Embryonic facial prominence (tissue), 1 donor: Measurements from ENCODE around the gene TRIO.

Experiments used
- DNase-seq: peaks from one replicate; pipeline ENCODE4 v3.0.0-alpha.2; 2016; ENCODE audit errors: extremely low spot score

The TRIO gene

DNA sequence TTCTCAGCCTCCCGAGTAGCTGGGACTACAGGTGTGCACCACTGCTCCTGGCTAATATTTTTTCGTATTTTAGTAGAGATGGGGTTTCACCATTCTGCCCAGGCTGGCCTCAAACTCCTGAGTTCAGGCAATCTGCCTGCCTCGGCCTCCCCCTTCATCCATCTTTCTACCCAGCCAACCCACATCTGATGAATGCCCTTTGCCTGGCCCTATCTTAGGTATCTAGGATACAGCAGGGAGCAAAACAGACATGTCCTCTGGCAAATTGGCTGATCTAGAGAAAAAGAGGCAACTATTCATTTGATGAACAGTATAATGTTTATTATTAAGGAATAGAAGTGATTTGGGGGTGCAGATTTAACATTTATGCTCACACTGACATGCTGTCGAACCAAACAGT lies 123.0 kb downstream of the TRIO start:
- no peak for DNase-seq

DNA sequence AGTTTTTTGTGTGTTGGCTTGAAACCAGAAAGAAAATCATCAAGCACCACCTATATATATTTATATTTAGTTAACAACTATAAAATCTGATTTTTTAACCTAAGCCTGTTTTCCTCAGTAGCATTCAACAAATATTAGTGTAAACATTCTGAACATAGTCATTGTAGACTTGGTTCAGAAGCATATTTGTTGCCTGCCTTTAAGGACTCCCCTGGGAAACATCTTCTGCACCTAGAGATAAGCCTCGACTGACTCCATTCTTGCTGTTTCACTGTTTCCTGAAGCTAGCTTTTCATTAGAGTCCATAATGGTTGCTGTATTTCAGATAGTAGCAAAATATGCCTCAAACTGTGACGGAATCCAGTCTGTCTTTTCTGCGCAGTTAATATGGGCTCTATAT lies 123.5 kb downstream of the TRIO start:
- DNase-seq = no peak

DNA sequence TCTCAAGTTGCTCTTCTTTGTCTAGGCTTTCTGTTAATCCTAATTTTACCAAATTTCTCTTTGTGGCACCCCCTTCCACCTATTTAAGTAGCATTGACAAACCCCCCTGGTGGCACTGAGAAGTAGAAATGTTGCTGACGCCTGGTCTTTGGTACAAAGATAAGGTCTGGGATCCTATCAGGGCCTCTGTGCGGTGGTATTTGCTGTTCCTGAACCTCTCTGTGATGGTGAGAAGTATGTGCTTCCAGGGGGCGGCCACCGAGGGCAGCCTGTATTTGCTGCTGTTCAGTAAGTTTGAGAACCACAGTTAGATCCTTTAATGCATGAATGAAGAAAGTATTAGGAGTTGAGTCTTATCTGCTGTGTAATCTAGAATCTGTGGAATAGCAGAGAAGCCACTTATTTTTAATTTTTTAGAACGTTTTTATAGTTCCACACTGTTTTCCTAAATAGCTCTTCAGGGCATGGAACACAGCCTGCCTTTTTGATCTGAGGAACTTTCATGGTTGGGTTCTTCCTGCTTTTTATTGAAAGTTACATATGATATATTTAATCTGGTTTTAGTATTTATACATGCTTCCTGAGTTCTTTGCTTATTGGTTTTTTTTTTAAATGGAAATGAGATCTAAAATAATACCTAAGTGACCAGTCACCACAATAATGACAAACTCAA lies 124.2 kb downstream of the TRIO start:
- DNase-seq = no peak

DNA sequence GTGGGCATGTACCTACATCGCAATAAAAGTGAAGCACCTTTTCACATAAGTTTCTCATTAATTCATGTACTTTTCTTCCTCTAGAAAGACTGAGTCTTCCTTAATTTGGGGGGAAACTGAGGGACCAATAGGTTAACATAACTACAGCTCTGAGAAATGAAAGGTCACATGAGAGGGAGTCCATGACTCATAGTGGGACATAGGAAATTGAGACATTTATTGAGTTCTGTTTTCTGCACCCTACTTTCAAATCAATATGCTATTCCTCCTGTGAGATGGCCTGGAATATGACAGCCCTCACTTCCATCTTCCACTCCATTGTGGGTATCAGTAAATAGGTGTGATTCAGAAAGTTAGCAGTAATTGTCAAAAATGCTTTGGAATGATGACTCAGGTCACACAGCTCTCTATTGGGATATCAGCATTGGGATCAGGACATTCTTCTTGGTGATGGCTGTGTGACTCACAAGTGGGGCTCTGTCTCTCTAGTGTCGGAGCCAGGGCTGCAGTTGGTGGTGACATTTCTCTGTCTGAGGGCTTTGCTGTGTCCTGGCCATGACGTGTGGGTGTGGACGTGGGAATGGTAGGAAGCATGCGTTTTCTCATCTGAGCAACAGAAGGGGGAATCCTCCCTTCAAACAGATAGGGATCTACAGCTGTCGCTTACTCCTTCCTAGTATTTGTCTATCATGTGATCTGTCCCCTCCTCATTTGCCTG lies 125.0 kb downstream of the TRIO start:
- DNase-seq = no peak

DNA sequence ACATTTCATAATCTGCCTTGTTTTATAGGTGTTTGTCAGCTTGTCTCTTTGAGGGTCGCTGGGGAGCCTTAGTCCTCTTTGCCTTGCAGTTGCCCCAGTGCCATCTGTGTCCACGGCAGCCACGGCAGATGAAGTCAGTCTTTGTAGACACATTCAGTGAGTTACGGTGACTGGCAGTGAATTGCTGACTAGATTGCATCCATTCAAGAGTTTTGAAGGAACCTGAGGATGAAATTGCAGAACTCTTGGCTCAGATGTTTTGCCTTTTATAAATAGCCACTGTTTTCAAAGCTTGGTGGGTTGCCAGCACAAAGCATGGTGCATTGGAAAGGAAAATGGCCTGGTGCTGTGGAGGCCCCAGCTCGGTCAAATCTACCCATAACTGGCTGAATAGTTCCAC lies 125.6 kb downstream of the TRIO start:
- no peak for DNase-seq

DNA sequence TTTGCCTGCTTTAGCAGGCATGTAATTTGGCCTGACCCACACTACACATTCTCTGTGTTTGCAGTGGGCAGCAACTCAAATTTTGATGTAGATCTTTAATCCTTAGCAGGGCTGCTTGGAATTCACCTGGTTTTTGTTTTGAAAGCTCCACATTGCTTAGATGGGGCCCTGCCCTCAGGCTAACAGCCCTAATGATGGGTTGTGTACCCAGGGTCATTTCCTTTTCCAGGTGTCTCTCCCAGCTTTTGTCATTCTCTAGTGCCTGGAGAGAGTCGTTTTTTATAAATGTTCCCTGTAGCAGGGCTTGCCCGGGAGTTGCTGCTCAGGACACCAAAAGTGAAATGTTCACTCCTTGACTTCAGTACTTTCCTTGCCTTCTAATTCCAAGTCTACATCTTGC lies 126.3 kb downstream of the TRIO start:
- no peak for DNase-seq

DNA sequence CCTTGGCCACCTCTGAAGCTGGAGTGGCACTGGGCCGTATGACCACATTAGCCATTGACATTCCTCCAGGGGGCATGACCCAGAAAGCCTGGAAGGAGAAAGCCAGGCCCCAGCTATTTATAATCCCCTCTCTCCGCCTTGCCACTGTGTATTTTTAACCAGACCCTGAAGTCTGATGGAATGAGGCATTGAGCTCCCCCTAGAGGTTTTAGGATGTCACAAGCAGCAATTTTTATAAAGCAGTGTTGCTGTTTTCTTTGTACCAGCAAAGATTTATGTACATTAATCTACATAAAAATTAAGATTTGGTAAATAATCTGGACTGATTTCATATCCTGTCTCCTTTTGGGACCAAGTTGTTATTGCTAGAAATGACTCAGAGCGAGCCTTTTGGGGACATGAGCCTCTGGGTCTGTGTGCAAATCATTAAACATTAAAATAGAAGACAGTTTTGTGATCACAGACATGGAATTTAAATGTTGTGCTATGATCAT lies 127.1 kb downstream of the TRIO start:
- DNase-seq = peak; percentile 45

DNA sequence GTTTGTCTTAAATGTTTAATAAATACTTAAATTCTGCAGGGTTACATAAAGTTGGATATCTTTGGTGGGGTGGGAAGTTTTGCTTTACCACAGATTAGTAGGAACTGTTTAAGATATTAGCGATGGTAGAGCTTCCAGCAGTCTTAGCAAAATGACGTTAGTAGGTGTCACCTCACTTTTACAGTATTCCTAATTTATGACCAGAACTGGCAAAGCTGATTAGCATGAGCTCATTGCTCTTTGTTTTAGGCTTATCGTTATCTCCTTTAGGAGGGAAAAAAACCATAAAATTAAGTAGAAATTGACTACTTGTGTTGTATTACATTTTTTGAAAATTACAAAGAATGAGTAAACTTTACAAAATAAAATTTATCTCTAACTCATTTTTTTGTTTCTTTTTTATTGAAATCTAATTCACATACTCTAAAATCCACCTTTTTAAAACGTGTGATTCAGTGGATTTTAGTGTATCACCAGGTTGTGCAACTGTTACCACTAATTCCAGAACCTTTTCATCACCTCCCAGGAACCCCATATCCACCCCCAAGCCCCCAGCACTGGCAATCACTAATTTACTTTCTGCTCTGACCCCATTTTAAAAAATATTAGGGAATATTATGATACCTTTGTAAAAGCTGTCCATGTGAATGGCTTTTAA lies 129.5 kb downstream of the TRIO start:
- no peak for DNase-seq

DNA sequence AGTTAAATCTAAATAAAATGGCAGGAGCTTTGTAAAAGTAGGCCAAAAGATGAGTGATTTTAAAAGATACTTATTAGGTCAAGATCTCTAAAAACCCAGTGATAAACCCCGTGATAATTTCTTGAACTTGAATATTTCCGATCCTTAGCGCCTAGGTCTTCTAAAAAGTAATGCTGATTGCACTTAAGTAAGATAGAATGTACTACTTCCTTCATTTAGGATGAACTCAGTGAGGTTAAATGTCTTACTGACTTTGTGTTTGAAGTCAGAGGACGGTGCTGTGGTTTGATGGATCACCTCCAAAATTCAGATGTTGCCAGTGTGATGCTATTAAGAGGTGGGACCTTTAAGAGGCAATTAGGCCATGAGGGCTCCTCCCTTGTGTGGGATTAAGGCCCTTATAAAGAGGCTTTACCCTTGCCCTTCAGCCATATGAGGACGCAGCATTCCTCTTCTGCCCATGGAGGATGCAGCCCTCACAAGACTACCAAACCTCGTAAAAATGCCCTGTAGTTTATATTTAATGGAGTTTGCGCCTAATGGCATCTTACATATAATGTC lies 130.1 kb downstream of the TRIO start:
- no peak for DNase-seq

DNA sequence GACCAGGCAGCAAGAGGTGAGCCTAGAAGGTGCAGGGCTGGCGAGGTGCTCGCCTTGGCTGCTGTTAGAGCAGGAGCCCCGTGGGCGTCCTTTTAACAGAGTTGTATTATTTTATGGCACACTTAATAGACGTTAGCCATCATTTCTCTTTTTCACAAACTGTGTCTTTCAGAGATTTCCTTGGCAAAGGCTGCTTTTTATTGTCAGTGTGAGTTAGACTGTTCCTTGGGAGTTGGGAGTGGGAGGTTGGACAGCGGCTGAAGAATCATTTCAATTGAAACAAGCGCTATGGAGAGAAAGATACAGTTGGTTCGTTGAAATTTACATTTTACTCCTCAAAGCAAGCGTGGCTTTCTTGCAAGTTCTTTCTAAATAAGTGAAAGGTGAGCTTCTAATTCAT lies 133.2 kb downstream of the TRIO start:
- DNase-seq = no peak

DNA sequence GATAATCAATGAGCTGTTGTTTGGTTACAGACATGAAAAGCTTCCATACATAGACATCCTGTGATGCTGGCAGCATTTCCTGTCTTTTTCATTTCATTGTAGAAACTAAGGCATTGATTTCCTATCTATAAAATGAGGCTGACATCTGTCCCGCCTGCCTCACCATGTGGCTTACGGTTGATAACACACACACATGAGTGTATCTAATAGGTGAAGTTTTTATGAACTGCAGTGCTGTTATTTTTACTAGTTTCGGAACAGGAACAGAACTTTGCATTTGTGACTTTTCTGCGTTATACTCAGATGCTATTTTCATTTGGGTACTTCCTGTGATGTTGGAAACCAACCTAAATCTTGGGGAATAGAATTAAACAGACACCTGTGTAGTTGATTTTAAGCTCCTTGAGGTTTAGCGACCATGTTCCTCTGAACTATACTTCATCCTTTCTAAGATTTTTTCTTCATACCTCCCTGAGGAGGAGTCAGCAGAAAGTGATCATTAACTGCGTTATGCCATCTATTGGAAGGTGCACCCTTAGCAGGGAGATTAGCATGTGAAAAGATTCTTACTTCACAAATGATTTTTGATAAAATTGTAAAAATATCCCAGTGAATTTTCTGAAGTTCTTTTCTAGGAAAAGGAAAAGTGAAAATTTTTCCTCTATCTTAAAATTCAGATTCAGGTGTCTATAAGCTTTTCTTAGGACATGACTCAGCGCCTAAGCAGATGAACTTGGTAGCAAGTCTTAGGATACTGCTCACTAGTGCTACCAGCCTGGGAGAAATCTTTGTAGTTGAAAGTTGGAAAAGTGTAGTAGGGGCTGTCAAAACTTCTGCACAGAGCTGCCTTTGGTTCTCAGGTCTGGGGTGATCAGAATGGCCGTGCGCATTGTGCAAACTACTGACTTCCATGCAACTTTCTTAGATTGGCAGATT lies 134.5 kb downstream of the TRIO start:
- no peak for DNase-seq

DNA sequence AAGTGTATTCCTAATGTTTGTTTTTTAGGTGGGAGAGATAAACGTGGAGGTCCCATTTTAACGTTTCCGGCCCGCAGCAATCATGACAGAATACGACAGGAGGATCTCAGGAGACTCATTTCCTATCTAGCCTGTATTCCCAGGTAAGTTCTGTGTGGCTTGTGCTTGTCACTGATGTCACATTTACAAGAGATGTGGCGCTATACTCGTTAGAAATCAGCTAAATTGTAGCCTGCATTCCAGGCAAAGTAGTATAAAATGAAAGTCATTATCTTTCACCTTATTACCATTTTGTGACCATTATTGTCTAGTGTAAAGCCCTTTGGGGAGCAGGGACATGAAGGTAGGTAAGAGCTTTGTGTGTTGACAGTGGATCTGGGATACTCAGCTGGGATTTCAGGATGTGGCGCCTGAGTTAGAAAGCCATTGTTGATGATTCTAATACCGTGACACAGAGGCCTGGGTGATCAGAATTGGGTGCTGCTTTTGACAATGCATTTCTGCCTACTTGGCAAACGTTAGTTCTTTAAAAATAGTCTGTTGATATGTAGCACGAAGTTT lies 137.2 kb downstream of the TRIO start:
- no peak for DNase-seq

DNA sequence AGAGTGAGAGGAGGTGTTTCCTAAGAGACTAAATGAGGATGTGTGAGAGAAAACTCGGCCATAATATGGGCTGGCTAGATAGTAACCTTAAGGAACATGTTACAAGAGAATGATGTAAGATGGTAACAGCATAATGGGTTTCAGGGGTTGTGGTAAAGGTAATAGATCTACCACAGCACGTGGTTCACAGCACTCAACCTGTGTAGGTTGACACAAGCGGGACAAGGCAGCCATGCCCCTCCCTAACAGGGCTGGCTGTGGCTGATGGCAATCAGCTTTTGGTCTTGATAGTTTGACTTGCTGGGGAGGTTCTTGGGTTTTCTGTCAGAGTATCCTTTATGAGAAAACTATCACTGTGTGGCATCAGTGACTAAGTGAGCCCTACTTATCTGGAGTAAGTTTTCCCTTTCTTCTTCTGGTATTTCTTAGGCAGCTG lies 138.6 kb downstream of the TRIO start:
- no peak for DNase-seq

DNA sequence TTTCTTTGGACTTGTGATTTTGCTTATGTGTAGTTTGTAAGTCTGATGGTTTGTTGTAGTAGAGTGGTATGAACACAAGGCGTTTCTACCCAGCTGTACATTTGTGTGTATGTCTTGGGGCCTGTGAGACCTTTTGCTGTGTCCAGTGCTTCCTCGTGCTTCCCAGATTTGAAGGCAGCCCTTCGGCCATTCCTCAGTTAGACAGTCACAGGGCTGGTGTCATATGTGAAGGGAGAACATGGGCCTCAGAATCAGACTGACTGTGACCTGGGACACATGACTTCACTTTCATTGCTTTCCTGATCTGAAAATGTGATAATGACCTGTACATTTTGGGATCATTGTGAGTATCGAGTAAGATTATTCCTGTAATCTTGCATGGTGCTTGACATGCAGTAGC lies 140.0 kb downstream of the TRIO start:
- DNase-seq = no peak

DNA sequence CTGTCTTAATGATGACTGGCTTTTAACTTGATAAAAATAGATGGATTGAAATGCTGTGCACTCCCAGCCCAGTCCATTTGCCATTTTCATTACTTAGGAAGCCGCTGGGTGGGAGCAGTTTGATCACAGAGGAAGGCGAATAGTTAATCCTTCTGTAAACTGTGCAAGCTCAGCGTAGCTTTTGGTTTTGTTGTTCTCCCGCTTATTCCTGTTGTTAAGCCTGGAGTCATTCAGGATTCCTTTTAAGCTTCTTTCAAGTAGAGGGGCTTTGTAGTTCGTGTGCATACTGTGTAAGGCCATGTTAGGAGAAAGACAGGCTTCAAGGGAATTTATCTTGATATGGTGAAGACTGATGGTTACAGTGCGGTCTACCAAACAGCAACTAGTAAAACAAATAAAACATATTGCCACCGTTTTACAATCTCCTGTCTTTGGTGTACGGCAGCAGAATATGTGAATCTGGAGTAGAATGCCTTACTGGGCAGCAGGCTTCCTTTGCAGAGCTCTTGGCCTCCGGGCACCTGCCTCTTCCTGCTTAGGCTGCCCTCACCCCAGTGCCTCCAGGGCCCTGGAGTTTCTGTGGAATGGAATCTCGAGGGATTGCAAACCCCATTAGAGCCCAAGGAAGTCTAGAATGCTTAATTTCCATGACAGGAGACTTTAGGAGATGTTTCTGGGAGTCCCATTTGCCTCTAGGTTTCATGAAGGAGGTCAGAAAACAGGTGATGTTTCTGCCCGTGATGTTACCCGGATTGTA lies 141.4 kb downstream of the TRIO start:
- DNase-seq = no peak

DNA sequence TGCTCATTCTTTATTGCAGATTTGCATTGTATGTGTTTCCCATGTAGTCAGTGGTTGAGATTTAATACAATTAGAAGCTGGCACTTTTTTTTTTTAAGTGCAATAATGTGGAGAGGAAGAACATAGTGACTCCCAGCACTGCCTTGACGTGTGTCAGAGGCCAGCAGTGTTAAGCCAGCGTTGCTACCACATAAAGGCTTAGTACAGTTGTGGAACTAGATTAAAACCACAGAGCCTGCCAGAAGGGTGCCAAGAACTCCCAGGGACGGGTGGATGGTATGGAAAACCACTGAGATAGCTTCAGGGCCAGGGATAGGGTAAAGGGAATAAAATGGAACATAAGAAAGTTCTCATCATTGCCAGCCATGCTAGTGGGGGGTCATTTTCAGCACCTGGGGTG lies 142.9 kb downstream of the TRIO start:
- DNase-seq = no peak

DNA sequence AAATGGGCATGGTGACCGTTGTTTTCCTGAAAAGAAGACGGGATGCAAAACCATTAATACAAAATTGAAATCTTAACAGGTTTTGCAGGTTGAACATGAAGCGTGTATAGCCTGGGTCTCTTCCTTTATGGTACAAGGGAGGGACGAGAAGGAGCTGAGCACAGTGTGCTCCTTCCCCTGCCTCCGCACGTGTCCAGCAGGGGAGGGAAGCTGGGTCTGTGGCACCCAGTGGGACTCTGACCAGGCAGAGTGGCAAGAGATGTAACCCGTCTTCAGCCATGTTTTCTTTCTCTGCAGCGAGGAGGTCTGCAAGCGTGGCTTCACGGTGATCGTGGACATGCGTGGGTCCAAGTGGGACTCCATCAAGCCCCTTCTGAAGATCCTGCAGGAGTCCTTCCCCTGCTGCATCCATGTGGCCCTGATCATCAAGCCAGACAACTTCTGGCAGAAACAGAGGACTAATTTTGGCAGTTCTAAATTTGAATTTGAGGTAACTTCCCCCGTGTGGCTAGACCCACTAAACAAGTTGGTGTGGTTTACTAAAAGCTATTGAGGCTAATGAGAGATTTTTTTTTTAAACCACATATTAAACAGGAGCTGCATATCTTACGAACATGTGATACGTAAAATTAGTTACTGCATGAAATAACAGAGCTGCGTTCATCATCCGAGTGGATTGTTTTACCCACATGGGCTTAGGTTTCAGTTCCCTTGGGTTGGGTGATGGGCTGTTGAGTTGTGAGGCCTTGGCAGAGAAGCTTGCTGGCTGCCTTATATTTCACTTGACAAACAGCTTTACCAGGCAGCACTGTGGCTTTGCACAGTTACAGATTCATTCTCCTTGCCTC lies 143.7 kb downstream of the TRIO start:
- peak; percentile 37 for DNase-seq

DNA sequence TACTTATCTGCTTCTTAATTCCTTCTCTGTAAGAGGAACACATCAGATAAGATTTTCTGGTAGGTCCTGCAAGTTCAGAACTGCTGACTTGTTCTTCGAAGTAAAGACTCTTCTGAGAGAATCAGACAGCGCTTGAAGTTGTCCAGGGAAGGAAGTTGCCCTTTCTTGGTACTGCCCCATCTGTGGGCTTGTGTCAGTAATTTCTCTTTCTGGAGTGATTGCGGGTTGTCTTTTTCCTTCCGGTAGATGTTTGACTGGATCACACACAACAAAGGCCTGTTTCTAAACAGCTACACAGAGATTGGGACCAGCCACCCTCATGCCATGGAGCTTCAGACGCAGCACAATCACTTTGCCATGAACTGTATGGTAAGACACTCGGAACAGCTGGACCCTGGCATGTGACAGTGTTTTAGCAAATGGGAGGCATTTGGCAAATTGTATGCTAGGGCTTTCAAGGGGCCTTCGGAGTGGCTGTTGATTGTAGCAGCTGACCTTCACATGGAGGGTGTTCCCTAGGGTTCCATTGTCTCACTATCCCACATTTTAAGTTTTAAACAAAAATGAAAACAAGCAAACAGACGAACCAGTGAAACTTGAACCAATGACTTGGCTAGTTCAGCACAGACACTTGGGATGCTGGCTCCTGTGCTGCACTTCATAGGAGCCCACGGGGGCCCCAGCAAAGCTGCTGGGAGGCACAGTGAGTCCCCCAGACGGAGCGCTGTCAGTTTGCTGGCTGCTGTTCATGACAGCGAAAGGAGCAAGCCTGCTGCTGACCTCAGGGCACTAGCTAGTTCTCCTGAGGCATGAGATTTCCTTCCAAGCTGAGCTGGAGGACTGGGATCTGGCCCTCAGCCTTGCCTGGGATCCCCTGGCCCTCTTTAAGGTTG lies 149.9 kb downstream of the TRIO start:
- no peak for DNase-seq
